ENCODE results near the gene KLRF2.

KLRF2 gene

GRCh38 chr12:9888665-9889273 is 7.5 kb downstream of the KLRF2 start:
- DNase-seq = no peak

DNA sequence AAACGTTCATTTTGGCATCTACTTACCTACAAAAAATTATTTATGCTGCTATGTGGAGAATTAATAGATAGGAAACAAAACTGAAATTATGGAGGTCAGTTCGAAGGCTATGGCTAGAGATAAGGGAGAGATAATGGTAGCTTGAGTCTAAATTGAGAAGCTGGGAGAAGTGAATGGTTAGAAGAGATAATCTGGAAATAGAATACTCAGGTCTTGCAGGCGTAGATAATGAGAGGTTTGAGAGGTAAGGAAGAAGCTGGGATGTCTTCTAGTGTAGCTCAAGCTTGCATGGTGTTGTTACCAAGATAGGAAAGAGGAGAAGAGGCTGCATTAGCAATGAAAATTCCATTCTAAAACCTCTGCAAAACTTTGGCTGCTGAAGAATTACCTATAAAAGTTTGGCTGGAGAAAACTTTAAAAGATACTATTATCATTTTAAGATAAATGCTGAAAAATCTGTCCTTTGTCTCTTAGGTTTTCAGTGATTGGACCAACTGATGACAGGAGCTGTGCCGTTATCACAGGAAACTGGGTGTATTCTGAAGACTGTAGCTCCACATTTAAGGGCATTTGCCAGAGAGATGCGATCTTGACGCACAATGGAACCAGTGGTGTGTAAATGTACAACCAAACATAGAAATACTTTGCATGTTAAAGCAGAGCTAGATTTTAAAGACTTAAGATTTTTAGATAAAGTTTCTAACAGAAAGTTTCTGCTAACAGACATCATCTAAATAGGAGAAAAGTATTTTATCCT is 14.1 kb downstream of the KLRF2 start:
- DNase-seq = no peak

GRCh38 chr12:9897535-9897934 is 16.2 kb downstream of the KLRF2 start:
- no peak for DNase-seq

DNA sequence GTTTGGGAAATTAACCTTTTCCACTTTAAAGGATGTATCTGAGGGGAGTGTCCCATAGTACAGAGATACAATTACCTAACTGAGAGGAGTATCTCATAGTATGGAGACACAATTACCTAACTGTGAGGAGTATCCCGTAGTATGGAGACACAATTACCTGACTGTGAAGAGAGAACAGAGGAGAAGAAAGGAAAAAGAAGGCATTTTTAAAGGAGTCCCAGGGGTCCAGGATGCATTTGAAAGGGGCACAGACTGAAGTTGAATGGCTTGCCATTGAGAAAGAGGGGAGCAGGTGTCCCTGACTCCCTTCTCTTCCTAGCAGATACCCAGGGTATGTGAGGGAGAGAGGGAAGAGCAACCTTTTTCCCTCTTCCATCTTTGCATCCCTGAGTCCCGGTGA is 17.9 kb downstream of the KLRF2 start:
- DNase-seq = no peak

DNA sequence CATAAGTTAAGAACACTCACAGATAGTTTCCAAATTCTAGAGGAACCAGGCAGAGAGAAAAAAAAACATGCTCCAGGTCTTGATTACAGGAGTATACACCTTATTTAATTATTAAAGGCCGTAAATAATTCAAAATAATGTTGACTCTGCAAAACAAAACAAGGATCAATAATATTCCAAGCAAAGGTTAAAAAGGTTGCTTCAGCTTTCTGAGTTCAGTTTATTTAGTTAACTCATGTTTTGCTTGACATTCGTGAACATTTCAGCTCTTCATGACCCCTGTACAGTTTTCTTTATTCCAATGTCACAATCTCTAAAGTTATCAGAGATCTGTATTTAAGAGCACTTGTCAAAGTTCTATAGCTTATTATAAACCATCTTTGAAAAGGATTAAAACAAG is 19.6 kb downstream of the KLRF2 start:
- no peak for DNase-seq

DNA sequence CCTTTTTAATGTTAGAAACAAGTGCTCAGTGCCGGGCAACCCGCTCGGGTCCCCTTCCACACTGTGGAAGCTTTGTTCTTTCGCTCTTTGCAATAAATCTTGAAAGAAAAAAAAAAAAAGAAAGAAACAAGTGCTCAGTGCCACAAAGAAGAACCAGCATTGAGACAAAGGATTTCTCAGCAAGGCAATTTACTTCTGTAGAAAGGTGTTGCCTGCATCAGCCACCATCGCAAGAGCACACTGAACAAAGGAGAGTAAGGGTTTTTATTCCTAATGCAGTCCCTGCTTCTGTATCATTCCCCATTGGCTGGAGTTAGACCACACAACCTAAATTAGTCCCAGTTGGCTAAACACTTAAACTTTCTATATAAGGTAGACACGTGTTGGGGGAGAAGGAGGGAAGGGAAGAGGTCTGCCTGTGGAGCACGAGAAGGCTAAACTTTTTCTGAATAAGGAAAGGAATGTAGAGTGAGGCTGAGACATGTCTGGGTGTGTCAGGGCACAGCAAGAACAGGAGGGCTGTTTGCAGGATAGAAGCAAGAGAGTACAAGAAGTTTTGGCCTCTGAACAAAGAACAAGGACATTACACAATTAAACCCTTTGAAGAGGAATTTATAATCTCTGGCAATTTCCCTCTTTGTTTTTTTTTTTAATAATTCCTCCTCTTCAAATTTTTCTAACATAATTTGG is 21.4 kb downstream of the KLRF2 start:
- DNase-seq = no peak

DNA sequence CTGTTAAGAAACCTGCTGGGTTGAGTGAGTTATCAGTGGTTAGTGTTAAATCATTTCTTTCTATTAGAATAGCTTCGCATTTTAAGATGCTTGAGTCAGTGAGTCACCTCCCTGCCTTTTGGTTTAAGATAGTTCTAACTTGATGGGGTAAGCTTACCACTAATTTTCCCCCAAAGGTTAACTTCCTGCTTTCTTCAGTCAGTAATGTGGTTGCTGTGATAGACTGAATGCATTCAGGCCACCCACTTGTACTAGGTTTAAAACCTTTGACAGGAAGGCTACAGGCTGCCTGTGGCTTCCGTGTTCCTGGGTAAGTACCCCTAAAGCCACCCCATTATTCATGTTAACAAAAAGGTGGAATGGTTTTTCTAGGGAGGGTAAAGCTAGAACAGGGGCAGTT is 25.6 kb downstream of the KLRF2 start:
- DNase-seq = peak; percentile 32 to 59

- no peak for DNase-seq
Observed at GRCh38 chr12:9907769-9908168, 26.5 kb downstream of the KLRF2 start.

DNA sequence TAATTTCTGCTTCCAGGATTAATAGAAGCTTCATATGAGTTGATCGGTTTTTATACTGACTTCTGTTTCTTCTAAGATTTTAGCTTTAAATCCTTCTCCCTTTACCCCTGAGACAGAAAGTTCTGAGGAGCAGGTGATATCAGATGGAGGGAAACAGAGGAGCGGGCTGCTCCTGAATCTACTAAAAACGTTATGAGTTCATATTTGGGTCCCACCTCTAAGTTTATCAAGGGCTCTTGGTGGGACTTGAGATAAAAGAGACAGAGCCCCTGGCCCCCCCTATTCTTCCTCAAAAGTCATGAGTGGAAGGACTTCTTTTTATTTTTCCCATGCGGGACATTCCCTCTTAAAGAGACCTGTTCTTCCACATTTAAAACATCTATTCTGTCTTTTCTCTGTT is 27.1 kb downstream of the KLRF2 start:
- DNase-seq = no peak

DNA sequence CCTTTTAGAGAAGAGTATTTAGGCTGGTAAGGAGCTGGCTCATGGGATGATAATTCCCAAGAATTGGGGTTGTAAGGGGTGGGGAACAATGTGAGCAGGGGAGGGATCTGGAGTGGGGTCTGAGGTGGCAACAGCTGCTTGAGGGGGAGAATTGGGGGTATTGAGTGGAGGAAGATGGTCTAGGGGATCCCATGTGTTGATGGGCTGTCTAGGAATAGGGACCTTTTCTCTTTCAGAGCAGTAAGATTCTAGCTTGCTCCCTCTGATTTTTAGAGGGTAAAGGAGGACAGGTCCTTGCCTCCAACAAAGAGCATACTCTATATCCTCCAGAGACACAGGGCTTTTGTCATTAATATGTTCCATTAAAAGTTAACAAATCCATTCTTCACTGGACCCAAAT is 28.4 kb downstream of the KLRF2 start:
- no peak for DNase-seq

- DNase-seq = no peak
Observed at GRCh38 chr12:9910716-9911421, 29.6 kb downstream of the KLRF2 start.

GRCh38 chr12:9911708-9912107 is 30.4 kb downstream of the KLRF2 start:
- DNase-seq = no peak

DNA sequence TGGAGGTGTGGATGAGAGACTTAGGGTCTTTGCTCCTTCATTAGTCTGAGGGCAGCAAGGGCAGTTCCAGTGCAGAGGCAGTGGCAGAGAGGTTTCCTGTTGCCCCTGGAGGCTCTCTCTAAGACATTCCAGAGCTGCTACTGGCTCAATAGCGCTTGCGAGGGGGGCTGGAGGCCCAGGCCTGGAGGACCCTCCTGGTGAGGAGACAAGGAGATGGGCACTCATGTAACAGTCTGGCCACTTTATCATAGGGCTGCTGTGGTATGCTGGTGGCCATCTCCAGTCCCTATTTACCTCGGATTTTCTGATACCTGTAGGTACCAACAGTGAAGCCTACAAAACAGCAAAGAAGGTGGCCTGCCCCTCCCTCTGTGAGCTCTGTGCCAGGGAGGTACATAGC is 38.2 kb downstream of the KLRF2 start:
- no peak for DNase-seq

GRCh38 chr12:9920451-9920850 is 39.2 kb downstream of the KLRF2 start:
- no peak for DNase-seq

DNA sequence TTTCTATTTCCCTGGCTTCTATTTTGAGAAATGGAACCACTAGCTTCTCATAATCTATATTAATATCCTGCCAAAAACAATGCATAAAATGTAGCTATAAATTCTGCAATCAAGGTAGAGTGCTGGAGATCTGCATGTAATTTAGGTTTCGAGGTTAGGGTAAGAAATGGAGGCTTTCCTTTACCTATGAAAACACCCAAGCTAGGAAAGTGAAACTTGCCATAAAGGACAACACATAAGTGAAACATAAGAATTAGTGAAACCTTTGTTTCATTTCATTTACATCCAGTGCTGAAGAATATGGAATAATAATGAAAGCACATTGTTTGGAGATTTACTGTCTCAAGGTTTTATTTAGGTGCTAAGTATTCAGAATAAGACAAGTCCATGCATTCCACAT is 41.1 kb downstream of the KLRF2 start:
- DNase-seq = no peak

GRCh38 chr12:9925705-9926393 is 44.6 kb downstream of the KLRF2 start:
- peak; percentile 12 to 54 for DNase-seq

GRCh38 chr12:9926876-9927275 is 45.6 kb downstream of the KLRF2 start:
- DNase-seq = no peak

DNA sequence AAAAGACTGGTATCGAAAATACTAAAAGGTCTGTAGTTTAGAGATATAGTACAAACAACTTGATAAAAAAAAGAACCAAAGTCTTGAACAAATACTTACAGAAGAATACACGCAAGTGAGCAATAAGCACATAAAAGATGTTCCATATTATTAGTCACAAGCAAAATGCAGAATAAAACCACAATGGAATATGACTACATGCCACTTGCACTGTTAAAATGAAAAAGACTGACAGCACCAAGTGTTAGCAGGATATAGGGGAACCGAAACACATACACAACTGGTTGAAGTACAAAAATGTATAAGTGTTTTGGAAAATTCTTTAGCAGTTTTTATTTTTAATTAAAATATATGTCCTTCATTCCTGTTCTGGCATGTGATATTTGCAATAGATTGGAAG is 47.3 kb downstream of the KLRF2 start:
- no peak for DNase-seq

DNA sequence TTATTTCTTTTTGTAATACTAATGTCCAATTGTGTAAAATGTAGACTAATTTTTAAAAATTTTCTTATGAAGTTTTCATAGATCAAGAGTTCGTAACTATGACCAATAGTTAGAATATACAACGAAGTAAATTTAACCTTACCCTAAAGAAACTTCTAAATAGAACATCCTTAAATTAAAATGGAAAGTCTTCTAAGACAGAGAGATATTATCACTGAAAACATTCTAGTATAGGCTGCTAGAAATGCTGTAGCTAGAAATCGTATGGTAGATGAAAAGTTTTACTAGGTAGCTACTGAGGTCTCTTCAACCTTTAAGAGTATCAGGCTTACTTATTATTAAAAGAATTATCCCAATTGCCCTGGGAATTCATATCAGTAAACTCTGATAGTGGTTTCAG is 50.0 kb downstream of the KLRF2 start:
- no peak for DNase-seq

DNA sequence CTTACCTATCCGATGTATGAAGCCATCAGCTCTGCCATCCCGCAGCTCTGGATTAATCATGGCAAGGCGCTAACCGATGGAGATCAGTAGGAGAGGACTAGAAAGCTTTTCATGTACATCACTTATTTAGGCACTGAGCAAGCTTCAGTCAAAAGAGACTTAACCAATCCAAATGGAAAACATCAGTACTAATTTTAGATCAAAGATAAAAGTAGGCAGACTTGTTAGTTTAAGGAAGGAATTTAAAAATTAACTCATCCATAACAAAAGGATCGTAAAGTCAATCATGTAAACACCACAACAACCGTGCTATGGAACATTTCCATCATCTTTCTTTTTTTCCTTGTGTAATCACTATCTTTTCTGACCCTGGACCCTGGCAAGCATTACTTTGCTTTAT is 51.0 kb downstream of the KLRF2 start, which contains the start of gene CLEC2A:
Gene CLEC2A, minus strand, starts transcription at position 101 of the 400 bp plus-strand sequence. Its CDS starts 41 bp downstream, at position 60.
- no peak for DNase-seq

GRCh38 chr12:9933958-9934357 is 52.7 kb downstream of the KLRF2 start:
- DNase-seq = no peak

- no peak for DNase-seq
Observed at GRCh38 chr12:9935026-9935425, 53.7 kb downstream of the KLRF2 start.

DNA sequence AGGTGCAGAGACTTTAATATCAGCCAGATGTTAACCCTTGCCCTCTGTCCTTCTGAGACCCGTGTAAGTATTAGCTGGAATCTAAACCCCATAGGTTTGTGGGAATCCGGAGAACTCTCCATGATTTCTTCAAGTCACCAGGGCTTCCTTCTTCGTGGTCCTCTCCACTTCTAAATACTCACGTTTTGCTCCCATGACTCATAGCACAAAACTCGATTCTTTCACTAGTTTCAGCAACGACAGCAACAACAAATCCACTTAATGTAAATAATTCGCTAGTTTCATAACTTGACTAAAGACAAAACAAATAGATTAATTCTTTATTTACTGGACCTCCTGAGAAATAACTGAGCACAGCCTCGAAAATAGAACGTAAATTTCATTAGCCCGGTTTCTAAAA is 55.3 kb downstream of the KLRF2 start:
- no peak for DNase-seq

All from CD4-positive, alpha-beta T cell treated with Interleukin-1 beta for 1 hour (primary cell).